Measurements from ENCODE around the gene EN1. TPM values are rescaled to one million over a fixed set of nuclear protein-coding genes. Genes with fewer than 3 reads are reported as not detected.
A peak's percentile ranks its signal among the peaks of the same experiment; 100 is the strongest.

EN1 gene
- total RNA-seq, 1 donor from 2014 or later = 0.15 TPM

- Histone ChIP-seq H3K27me3 (ENCODE audit: low read depth) (peaks cover 98% of the 10 kb centered on the region), H3K36me3 (no peaks in the 10 kb centered on the region), H3K4me3 (peak overlapping the region; percentile 38), H3K4me1 (peaks cover 35% of the 10 kb centered on the region), H3K9me3 (no peaks in the 10 kb centered on the region), H3K27ac (no peak overlapping the region)
- no peak for ATAC-seq
- intact Hi-C loops (cut with DNase I) = no loop called here
- TF ChIP-seq, protein P1, sequence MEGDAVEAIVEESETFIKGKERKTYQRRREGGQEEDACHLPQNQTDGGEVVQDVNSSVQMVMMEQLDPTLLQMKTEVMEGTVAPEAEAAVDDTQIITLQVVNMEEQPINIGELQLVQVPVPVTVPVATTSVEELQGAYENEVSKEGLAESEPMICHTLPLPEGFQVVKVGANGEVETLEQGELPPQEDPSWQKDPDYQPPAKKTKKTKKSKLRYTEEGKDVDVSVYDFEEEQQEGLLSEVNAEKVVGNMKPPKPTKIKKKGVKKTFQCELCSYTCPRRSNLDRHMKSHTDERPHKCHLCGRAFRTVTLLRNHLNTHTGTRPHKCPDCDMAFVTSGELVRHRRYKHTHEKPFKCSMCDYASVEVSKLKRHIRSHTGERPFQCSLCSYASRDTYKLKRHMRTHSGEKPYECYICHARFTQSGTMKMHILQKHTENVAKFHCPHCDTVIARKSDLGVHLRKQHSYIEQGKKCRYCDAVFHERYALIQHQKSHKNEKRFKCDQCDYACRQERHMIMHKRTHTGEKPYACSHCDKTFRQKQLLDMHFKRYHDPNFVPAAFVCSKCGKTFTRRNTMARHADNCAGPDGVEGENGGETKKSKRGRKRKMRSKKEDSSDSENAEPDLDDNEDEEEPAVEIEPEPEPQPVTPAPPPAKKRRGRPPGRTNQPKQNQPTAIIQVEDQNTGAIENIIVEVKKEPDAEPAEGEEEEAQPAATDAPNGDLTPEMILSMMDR (IDR thresholded peaks at IDR 0.05) = no peak
- no peak for DNase-seq
Measured at GRCh38 chr2:118842661-118843482, 4.6 kb downstream of the EN1 start.

DNA sequence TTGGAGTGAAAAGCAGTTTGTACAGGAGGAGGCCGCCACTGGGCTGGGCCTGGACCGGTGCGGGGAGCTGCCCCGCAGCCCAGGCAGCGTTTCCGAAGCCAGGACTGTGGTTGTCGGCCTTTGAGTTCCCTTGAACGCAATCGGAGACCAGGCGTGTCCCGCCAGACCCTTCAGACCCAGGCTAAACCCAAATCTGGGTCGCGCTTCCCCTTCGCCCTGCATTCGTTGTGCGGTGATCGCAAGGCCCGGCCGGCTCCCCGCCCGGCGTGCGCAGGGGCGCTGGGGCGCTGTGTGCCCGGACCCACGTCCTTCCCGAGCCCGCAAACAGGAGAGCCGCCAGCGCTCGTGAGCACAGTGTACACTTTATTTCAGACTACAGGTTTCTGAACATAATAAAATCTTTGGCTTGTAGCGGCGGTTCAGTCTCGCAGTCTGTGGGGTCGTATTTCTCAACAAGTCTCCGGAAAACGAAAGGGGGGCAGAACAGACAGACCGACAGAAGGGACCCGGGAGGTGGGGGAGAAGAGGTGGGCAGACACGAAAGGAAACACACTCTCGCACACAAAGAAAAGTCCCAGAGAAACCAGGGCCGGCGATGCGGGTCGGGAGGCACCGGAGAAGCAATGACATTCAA, 5.5 kb downstream of the EN1 start:
- no peak for DNase-seq
- TF ChIP-seq, protein P1 (IDR thresholded peaks at IDR 0.05) = no peak
- H3K4me3 ChIP-seq = peak overlapping the region; percentile 38
- no peak overlapping the region for H3K27ac ChIP-seq
- peaks cover 98% of the 10 kb centered on the region for H3K27me3 ChIP-seq (ENCODE audit: low read depth)
- no peaks in the 10 kb centered on the region for H3K36me3 ChIP-seq
- ATAC-seq = no peak
- H3K9me3 ChIP-seq = no peaks in the 10 kb centered on the region
- intact Hi-C loops (cut with DNase I) = no loop called here
- peaks cover 27% of the 10 kb centered on the region for H3K4me1 ChIP-seq

DNA sequence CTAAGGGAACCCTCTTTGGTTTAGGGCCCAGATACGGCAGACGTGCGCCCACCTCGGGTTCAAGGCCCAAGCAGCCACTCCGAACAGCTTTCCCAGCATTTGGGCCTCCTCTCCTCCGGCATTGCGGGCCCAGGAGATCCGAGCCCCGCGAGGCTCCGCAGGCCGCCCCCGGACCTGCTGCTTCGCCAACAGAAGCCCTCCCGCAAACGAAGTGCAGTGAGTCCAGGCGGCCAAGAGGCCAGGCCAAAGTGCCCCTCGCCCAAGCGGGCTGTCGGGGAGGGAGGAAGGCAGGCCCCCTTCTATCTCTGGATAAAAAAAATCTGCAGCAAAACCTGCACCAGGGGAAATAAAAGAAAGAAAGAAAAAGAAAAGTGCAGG, 6.0 kb downstream of the EN1 start:
- H3K27ac ChIP-seq = no peak overlapping the region
- H3K36me3 ChIP-seq = no peaks in the 10 kb centered on the region
- DNase-seq (no peak), ATAC-seq (no peak)
- peaks cover 27% of the 10 kb centered on the region for H3K4me1 ChIP-seq
- H3K4me3 ChIP-seq = no peak overlapping the region
- intact Hi-C loops (cut with DNase I) = no loop called here
- TF ChIP-seq, protein P1 (IDR thresholded peaks at IDR 0.05) = no peak
- H3K9me3 ChIP-seq = no peaks in the 10 kb centered on the region
- H3K27me3 ChIP-seq (ENCODE audit: low read depth) = peaks cover 98% of the 10 kb centered on the region

GRCh38 chr2:118838741-118839455, 8.6 kb downstream of the EN1 start:
- H3K4me1 ChIP-seq = peaks cover 36% of the 10 kb centered on the region
- H3K27ac ChIP-seq = no peak overlapping the region
- no peak for DNase-seq
- H3K4me3 ChIP-seq = no peak overlapping the region
- H3K36me3 ChIP-seq = no peaks in the 10 kb centered on the region
- H3K9me3 ChIP-seq = no peaks in the 10 kb centered on the region
- TF ChIP-seq, protein P1 (IDR thresholded peaks at IDR 0.05) = no peak
- H3K27me3 ChIP-seq (ENCODE audit: low read depth) = peaks cover 99% of the 10 kb centered on the region
- no peak for ATAC-seq
- intact Hi-C loops (cut with DNase I) = no loop called here

GRCh38 chr2:118837621-118838020, 9.8 kb downstream of the EN1 start:
- TF ChIP-seq, protein P1 (IDR thresholded peaks at IDR 0.05) = no peak
- ATAC-seq (no peak), DNase-seq (no peak)
- intact Hi-C loops (cut with DNase I) = no loop called here
- Histone ChIP-seq H3K27ac (no peak overlapping the region), H3K27me3 (ENCODE audit: low read depth) (peaks cover 99% of the 10 kb centered on the region), H3K36me3 (no peaks in the 10 kb centered on the region), H3K4me3 (no peak overlapping the region), H3K9me3 (no peaks in the 10 kb centered on the region), H3K4me1 (peaks cover 29% of the 10 kb centered on the region)

All from lower lobe of right lung (tissue), 2 donors.